A549 treated with DMSO at 1 μM for 4 hours (cell line): ENCODE results near the gene LCN10. TPM values are rescaled to one million over a fixed set of nuclear protein-coding genes. Genes with fewer than 3 reads are reported as not detected.

ENCODE experiments used
- total RNA-seq: library from RNA; stranded (reverse); fragments of 200-300 nt; extraction: Qiagen RNA extraction; gene quantifications from 5 replicates; pipeline ENCODE4 v1.2.3, GENCODE V29; 2022; ENCODE audit warnings: low read depth

LCN10 gene
- not detected in 5 replicates for total RNA-seq

GRCh38 chr9:136742591-136743391 lies at the start of gene LCN10:
LCN10 (minus strand) TSS chr9:136742940; CDS start chr9:136742903, 37 bp downstream.

GRCh38 chr9:136790640-136791515 lies 48.1 kb upstream of the LCN10 start, which contains the start of gene TMEM141:
TMEM141 (plus strand) TSS chr9:136791344; CDS start chr9:136791371, 27 bp downstream.

DNA sequence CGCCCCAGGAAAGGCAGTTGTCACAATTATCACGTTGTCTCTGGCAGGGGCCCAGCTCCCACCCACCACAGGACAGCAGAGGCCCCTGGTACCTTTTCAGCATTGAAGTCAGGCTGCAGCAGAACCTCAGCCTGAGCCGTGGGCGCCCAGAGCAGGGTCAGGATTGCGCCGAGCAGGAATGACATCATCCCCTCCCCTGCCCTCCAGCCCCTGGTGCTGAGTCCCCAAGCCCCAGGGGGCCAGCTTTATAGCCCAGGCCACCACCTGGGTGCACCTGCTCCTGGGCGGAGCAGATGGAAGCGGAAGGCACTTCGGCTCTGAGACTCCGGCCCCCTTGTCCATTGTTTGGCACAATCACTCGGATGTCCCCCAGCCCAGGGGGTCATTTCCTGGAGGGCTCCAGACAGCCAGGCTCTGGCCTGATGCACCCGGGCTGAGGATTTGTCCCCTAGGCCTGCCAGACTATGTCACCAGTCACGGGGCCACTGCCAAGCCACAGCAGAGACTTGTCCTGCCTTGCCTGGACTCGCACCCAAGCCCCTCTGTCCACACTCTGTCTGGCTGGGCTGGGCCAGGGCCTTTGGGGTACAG lies 21.7 kb upstream of the LCN10 start, which contains the start of gene LCN15:
TSS of gene LCN15 (minus strand) at position 218 of the 591 bp plus-strand sequence. CDS start at position 188, 30 bp downstream.

DNA sequence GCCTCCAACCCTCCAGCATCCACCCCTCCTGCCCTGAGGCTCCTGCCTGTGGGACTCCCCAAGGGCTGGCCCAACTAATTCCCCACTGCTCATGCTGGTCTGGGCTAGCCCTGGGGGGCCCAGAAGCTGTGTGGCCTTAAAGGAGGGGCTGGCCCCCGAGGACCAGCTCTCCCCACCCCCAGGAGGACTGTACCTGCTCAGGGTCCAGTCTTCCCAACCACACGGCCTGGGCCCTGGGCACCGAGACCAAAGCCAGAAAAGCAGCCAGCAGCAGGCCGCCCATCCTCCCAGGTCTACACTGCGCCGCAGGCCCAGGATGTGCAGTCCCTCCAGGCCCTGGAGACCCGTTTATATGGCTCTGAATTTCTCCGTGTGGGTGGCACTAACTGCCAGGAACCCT lies 5.5 kb upstream of the LCN10 start, which contains the start of gene LCN6:
TSS of gene LCN6 (minus strand) at position 325 of the 400 bp plus-strand sequence. CDS start at position 283, 42 bp downstream.

GRCh38 chr9:136711751-136712689 lies 30.7 kb downstream of the LCN10 start, which contains the start of gene DIPK1B:
DIPK1B (plus strand) TSS chr9:136712572; CDS start chr9:136712666, 94 bp downstream.

Other genes with a start within 250 kb of the LCN10 start
- gene NOTCH1, start 196.9 kb downstream of the LCN10 start, total RNA-seq: 9.7 to 13.2 TPM (median 11.3 TPM) in 5 replicates
- gene EGFL7, start 80.0 kb downstream of the LCN10 start, total RNA-seq: 41.7 to 60.0 TPM (median 50.7 TPM) in 5 replicates
- 72.3 to 105 TPM (median 98.6 TPM) in 5 replicates for gene AGPAT2, start 55.5 kb downstream of the LCN10 start, total RNA-seq
- 7.1 to 10.2 TPM (median 8.0 TPM) in 5 replicates for gene DIPK1B, start 30.4 kb downstream of the LCN10 start, total RNA-seq
- gene LCN6, start 5.6 kb upstream of the LCN10 start, total RNA-seq: not detected in 5 replicates
- not detected in 5 replicates for gene LCN8, start 15.3 kb upstream of the LCN10 start, total RNA-seq
- not detected in 5 replicates for gene LCN15, start 21.6 kb upstream of the LCN10 start, total RNA-seq
- 64.9 to 72.6 TPM (median 70.3 TPM) in 5 replicates for gene TMEM141, start 48.4 kb upstream of the LCN10 start, total RNA-seq
- gene CCDC183, start 53.4 kb upstream of the LCN10 start, total RNA-seq: 0.10 to 0.34 TPM (median 0.26 TPM) in 5 replicates
- 65.6 to 91.8 TPM (median 82.0 TPM) in 5 replicates for gene RABL6, start 65.0 kb upstream of the LCN10 start, total RNA-seq
- gene AJM1, start 99.5 kb upstream of the LCN10 start, total RNA-seq: 3.2 to 4.8 TPM (median 3.8 TPM) in 5 replicates
- 270 to 314 TPM (median 281 TPM) in 5 replicates for gene PHPT1, start 106.5 kb upstream of the LCN10 start, total RNA-seq
- 1.8 to 5.4 TPM (median 4.1 TPM) in 5 replicates for gene MAMDC4, start 109.4 kb upstream of the LCN10 start, total RNA-seq
- 440 to 480 TPM (median 443 TPM) in 5 replicates for gene EDF1, start 123.4 kb upstream of the LCN10 start, total RNA-seq
- 42.4 to 76.5 TPM (median 63.8 TPM) in 5 replicates for gene TRAF2, start 143.6 kb upstream of the LCN10 start, total RNA-seq
- 67.1 to 97.1 TPM (median 91.2 TPM) in 5 replicates for gene FBXW5, start 201.8 kb upstream of the LCN10 start, total RNA-seq
- gene C8G, start 202.3 kb upstream of the LCN10 start, total RNA-seq: 0.71 to 1.5 TPM (median 1.1 TPM) in 5 replicates
- gene LCN12, start 209.3 kb upstream of the LCN10 start, total RNA-seq: 0.95 to 1.9 TPM (median 1.4 TPM) in 5 replicates
- 0.28 to 0.37 TPM (median 0.33 TPM) in 3 of 5 replicates, not detected in the others for gene PTGDS, start 234.6 kb upstream of the LCN10 start, total RNA-seq
- 0.02 to 0.10 TPM (median 0.05 TPM) in 3 of 5 replicates, not detected in the others for gene LCNL1, start 240.1 kb upstream of the LCN10 start, total RNA-seq
- gene PAXX, start 249.5 kb upstream of the LCN10 start, total RNA-seq: 44.8 to 86.6 TPM (median 72.0 TPM) in 5 replicates